ENCODE measurements around the gene BCKDHA.

DNA sequence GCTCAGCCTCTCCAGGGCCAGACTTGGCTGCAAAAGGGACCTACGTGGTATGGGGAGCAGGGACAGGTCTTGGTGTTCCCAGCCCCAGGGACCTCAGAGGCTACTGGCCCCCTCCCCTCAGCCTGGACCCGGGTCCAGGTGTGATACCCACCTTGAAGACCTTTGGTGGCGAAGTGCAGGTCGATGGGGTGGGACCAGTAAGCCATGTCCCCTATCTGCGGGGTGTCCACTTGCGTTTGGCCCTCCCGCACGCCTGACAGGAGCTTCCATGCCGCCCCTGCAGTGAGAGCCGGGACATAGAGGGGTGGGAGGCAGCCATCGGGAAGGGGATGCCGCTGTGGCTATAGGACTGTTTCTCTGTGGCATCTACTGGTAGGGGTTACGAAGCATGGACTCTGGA, 39.9 kb upstream of the BCKDHA start:
- TF ChIP-seq POLR2A (IDR thresholded peaks at IDR 0.05; ENCODE audit: low read depth, low read length), result no peak
- TF ChIP-seq MAX (IDR thresholded peaks at IDR 0.05; ENCODE audit: insufficient read depth, insufficient read length), result no peak
- TF ChIP-seq, protein P1, sequence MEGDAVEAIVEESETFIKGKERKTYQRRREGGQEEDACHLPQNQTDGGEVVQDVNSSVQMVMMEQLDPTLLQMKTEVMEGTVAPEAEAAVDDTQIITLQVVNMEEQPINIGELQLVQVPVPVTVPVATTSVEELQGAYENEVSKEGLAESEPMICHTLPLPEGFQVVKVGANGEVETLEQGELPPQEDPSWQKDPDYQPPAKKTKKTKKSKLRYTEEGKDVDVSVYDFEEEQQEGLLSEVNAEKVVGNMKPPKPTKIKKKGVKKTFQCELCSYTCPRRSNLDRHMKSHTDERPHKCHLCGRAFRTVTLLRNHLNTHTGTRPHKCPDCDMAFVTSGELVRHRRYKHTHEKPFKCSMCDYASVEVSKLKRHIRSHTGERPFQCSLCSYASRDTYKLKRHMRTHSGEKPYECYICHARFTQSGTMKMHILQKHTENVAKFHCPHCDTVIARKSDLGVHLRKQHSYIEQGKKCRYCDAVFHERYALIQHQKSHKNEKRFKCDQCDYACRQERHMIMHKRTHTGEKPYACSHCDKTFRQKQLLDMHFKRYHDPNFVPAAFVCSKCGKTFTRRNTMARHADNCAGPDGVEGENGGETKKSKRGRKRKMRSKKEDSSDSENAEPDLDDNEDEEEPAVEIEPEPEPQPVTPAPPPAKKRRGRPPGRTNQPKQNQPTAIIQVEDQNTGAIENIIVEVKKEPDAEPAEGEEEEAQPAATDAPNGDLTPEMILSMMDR (IDR thresholded peaks at IDR 0.05; ENCODE audit: extremely low read depth in 1 of 2, insufficient read depth in 1 of 2, low read depth in 1 of 2, low read length in 2 of 2), result no peak
- TF ChIP-seq EZH2 (IDR thresholded peaks at IDR 0.05; ENCODE audit: borderline replicate concordance, low read depth, low read length, severe bottlenecking), result no peak
- TF ChIP-seq POLR2AphosphoS5 (IDR thresholded peaks at IDR 0.05; ENCODE audit: insufficient read depth, low read depth, low read length), result no peak
- TF ChIP-seq MYC (IDR thresholded peaks at IDR 0.05; ENCODE audit: low read depth, low read length), result no peak

Measured in endothelial cell of umbilical vein (primary cell).